Activated T-cell treated with anti-CD3 and anti-CD28 coated beads, Interleukin-2, amount 50 U/mL, for 48 hours (primary cell): ENCODE data around the gene MPP2.
"Not testable (repeated sequence)": the region's sequence is repeated elsewhere in the genome, so short reads cannot be mapped to it uniquely, and the experiment has no call there.

ENCODE experiments used
- DNase-seq, 2 experiments: peaks; one replicate each; pipeline ENCODE4 v3.0.0-alpha.2; 2020

Gene MPP2

DNA sequence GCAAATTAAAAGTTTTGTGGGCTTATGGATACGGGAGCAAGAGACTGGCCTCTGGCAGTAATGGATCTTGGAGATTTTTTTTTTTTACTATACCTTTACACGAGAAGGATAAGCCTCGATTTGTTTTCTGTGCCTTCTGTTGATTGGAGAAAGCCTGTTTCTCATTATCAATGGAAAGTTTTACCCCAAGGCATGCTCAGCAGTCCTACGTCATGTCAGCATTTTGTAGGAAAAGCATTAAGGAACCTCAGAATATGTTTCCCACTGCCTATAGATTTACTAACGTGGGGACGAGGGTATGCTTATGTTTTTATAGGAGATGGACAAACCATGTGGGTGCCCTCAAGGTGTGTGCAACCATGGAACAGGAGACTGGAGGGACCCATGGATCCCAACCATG is 33.5 kb downstream of the MPP2 start:
- DNase-seq, result no peak

DNA sequence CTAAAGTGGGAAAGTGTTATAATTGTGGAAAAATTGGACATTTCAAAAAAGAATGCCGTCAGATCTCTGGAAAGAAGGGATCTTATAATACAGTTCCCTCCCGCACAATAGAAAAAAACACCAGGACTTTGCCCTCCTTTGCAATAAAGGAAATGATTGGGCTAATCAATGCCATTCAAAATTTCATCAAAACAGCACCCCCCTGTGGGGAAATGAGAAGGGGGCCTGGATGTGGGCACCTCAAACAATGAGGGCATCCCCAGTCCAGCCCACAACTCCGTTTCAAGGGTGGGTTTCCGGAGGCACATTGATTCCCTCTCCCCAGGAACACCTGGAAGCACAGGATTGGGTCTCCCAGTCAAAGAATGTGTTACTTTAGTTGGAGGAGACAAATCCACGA is 34.2 kb downstream of the MPP2 start:
- DNase-seq, result no peak

DNA sequence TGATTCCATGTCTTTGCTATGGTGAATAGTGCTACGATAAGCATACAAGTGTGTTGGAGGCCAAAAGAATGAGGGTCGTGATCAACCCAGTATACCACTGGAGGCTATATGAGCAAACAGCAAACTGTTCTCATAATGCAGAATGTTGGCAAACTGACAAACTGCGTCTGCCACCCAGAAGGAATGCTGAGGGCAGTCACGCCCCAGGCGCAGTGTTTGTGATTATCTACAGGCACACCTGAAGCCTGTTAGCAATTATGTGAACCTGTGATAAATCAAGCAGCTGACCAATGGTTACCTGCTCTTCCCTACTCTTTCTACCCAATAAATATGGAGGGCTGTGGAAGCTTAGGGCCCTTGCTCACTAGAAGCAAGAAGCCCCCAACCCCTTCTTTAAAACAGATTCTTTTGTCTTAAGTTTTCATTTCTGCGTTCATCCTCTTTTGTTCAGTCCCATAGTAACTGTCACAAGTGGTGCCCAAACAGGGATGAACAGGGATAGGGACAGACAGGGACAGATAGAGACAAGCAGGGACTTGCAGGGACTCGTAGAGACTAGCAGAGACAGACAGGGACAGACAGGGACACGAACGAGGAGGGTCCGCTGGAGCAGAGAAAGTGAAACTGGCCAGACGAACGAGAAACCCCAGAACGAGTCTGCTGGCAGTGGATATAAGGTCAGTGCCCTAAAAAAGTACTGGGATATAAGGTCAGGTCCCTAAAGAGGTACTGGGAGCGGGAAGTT is 35.2 kb downstream of the MPP2 start:
- no peak for DNase-seq

DNA sequence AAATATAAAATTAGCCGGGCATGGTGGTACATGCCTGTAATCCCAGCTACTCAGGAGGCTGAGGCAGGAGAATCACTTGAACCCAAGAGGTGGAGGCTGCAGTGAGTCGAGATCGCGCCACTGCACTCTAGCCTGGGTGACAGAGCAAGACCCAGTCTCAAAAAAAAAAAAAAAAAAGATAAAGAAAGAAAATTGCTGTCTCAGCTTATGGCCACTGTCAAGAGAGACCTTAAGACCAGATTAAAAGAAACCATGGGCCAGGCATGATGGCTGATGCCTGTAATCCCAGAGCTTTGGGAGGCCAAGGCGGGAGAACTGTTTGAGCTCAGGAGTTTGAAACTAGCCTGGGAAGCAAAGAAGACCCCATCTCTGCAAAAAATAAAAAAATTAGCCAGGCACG is 38.3 kb downstream of the MPP2 start:
- DNase-seq, result not testable (repeated sequence)

DNA sequence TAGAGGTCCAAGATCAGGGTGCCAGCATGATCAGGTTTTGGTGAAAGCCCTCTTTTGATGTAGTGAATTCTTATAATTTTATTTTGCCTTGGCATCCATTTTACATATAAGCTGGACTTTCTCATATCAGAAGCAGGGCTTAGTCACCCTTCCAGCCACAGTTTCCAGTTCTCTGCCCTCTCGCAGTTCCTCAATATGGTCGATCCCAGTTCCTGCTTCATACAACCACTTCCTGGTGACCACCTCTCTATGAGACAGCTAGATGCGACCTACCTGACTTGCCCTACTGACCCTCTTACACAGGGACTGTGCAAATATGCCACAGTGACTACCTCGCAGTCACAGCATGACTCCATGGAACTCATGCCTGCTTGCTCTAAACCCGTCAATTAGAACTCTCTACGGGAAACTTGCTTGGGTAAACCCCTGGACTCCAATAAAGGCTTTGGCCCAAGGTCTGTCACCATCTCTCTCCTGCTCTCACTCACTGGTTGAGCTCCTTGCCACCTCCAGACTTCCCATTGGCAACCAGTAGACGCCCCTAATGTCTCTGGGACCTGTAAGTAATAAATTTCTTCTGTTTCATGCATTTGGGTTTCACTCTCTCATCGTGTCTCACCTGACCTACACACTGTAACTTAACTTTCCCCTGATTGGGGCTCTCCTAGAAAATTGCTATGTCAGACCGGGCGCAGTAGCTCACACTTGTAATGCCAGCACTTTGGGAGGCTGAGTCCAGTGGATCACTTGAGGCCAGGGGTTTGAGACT is 38.9 kb downstream of the MPP2 start:
- DNase-seq, result no peak

DNA sequence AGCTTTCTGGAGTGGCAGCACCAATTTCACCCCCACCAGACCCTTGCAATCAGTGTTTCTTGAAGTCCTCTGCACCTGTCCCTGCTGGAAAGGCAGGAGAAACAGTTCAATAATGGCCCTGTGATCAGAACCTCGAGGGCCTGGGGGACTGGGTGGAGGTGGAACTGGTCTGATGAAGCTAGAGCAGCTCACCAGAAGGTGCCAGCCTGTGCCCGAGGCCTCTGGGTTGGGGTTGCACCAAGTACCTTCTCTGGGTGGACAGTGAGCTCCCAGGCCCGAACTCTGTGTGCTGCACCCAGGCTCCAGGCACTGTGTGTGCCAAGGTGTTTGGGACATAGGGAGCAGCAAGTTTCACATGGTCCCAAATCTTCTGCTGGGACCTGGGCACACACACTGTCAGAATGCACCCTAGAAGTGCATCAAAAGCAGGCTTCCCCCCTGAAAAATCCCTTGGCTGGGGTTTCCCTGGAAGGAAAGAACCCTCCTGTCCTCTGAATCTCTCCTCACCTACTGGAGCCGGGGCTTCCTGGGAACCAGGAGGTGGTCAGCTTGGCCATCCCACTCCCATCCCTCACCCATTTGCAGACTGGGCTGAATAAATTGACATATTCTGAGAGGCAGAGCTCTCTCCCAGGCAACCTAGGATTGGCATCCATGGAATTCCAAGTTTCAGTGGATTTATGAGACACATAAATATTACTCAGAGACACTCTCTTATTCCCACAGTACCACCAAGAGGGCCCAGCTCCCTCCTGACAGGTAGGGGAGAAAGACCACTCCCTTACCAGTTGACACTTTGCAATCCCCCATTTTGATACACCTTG is 43.0 kb downstream of the MPP2 start:
- no peak for DNase-seq

DNA sequence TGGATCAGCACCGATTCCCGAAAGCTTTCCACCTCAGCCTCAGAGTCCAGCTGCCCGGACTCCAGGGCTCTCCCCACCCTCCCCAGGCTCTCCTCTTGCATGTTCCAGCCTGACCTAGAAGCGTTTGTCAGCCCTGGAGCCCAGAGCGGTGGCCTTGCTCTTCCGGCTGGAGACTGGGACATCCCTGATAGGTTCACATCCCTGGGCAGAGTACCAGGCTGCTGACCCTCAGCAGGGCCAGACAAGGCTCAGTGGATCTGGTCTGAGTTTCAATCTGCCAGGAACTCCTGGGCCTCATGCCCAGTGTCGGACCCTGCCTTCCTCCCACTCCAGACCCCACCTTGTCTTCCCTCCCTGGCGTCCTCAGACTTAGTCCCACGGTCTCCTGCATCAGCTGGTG is 45.4 kb downstream of the MPP2 start:
- no peak for DNase-seq

DNA sequence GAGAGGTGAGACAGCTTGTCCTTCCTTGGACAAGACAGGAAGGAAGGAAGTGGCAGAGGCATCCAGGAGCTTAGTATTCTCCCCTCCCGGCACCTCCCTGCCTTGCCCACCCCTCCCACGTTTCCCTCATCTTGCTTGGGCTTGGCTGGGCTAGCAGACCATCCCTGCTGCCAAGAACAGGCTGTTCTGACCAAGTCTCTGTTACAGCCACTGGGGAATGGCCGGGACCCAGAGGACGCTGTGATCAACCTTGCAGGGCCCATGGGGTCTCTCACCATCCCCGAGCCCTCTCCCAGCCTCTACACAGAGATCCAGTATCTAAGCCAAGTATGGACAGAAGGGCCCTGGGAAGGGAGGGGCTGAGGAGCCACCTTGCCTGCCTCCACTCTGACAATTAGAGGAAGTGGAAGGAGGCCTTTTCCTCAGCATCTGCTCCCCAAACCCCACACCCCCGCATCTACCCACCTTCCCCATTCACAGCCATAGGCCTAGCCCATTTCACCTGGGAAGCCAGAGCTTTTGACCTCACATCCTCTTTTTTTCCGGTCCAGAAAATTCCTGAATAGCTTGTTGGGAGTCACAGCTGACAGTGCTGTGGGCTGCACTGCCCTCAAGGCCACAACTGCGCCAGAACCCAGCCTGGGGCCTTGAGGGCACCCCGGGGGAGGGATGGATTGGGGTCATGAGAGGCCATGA is 46.3 kb downstream of the MPP2 start:
- no peak for DNase-seq

DNA sequence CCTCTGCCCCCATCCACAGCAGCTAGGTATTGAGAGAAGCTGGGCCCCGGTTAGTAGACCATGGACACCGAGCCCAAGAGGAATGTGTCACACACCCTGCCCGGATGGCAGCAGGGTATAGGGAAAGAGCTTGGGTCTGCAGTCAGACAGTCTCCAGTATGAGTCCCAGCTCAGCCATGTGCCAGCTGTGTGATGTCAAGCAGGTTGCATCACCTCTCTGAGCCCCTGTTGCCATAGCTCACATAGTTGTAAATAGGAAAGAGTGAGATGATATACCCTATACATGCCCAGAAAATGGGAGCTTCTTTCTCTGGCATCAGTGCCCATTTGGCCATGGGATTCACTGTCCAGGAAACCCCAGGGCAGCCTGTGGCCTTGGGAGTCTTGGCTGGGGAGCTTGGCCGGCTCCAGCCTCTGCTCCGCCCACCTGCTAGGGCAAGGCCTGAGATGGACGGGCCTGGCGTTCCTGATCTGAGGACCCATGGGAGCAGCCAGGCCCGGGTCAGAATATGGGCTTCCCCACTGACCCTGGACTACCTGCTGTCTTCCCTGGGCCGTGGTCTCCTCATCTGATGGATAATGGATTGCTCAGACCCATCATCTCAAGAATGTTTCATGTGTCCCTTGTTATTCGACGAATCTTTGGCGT is 47.1 kb downstream of the MPP2 start:
- DNase-seq, result no peak

DNA sequence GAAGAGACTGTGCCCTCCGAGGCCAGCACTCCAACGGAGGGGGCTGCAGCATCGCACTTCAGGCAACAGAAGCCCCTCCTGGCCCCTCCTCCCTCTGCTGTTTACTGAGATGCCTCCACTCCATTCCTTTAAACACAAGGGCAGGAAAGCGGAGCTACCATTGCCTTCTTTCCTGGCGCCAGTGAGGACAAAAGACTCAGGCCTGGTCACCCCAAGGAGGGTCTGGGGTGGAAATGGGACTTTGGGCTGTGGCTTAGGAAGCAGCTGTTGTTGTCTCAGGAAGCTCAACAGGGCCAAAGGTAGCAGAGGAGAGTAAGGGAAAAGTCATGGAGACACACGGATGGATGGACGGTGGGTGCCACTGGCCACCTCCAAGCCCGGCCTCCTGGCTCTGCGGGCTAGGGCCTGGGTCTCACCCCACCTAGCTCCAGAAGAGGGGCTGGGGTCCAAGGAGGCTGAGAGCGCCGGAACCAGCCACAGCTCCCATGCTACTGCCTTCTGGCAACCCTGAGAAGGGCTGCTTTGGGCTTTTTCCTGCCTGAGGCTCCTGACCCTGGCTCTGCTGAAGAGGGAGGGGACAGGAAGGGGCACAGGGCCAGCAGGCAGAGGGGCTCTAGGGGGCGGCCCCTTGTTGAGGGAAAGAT is 49.3 kb downstream of the MPP2 start:
- no peak for DNase-seq

DNA sequence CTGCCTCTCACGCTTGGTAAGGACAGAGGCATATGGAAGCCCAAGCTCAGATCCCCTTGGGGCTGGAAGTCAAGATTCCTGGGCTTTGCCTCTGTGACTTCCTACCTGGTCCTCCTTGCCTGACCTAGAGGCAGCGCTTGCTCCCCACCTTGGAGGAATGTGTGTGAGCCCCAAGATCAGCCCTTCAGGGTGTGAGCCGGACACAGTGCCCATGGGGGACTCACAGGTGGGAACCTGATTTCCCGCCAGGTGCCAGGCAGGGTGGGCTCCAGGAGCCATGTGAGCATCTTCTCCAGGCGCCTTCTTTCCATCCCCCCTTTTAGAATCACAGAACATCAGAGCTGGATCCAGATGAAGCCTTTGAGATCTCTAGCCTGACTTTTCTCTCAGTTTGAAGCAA is 50.2 kb downstream of the MPP2 start:
- DNase-seq, result no peak

DNA sequence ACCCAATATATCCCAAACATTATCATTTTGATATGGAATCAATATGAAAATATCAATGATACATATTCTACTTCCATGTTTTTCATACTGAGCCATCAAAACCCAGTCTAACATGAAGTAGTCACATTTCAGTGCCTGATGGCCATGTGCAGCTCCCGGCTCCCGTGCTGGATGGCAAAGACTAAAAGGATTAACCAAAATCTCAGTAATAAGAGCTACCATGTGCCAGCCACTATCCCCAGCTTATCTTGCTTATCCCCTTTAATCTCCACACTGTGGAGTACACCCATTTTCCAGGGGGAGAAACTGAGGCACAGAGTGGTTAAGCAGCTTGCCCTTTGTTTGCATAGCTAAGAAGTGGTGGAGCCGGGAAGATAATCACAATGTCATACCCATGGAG is 51.2 kb downstream of the MPP2 start:
- no peak for DNase-seq

DNA sequence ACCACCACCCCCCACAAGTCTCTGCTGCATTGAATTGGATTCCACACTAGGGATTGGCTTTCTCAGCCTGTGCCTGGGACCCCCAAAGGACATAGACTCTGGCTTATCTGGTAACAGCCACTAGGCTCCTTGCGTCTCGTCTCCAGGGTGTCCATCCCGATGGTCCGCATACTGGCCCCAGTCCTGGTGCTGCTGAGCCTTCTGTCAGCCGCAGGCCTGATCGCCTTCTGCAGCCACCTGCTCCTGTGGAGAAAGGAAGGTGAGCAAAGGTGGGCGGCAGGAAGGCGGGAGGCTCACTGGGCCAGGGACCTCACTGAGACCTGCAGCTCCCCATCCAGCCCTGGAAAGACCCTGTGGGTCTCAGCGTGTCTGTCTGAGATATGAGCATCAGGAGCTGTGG is 52.3 kb downstream of the MPP2 start:
- no peak for DNase-seq

DNA sequence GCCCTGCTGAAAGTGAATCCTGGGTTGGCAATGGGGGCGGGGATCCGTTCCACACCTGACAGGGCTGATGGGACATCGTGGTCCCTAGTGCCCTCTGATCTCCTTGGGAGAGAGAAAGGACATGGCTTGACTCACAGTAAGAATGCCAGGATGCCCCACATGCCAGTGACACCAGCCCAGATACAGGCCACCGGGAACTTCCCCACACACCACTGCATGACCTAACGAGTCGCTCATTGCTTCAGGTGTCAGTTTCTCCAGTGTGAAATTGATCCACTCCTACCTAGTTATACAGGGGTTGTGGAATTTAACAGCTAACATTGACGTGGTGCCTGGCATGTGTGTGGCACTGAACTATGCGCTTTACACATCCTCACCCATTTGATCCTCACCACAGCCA is 52.8 kb downstream of the MPP2 start:
- no peak for DNase-seq

DNA sequence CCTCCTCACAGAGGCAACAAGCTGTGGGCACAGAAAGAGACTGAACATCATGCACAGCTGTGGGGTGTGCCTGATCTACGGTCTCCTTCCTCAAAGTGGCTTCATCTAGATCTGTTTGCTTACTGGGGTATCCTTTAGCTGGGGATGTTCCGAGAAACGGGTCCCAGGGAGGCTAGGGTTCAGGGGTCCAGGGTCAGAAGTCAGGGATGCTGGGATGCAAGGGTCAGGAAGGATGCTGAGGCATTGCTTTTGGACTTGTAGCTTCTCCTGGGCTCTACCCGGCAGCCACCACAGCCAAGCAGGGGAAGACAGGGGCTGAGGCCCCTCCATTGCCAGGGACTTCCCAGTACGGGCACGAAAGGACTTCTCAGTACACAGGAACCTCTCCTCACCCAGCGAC is 53.8 kb downstream of the MPP2 start:
- no peak for DNase-seq

DNA sequence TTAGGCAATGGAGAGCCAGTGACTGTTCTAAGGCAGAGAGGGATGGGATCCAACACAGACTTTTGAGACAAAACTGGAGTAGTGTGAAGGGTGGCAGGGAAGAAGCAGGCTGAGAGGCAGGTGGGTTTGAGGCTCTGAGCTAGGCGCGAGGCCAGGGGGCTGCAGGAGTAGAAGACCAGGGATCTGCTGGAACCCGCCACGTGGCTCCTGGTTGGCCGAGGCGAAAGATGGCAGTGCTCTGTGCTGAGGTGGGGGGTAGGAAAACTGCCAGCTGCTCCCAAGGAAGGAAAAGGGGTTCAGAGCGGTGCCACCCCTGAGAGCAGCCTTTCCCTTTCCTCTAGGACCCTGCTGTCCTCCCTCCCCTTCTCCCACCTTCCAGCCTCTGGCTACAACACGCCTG is 54.8 kb downstream of the MPP2 start:
- no peak for DNase-seq

DNA sequence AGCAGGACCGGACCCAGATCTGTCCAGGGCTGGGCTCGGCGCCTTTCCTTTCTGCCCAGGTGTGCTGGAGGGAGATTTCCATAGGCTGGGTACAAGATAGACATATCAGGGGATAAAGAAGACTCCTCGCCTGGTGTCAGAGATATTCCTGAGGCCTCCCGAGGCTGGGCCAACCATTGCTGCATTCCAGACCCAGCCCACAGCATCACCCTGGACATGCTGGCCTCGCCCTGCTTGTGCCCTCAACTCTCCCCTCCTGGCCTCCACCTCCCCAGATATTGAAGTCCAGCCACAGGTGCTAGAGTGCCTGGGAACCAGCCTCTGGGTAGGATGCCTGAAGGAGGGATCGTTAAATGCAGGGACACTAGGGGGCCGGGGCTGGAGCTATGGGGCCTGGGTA is 58.2 kb downstream of the MPP2 start:
- no peak for DNase-seq

DNA sequence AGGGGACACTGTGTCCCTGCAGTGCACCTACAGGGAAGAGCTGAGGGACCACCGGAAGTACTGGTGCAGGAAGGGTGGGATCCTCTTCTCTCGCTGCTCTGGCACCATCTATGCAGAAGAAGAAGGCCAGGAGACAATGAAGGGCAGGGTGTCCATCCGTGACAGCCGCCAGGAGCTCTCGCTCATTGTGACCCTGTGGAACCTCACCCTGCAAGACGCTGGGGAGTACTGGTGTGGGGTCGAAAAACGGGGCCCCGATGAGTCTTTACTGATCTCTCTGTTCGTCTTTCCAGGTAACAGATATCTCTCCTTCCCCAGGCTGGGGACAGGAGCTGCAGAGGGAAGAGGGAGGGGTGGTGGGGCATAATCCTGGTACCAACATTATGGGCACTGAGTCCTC is 58.7 kb downstream of the MPP2 start:
- no peak for DNase-seq

DNA sequence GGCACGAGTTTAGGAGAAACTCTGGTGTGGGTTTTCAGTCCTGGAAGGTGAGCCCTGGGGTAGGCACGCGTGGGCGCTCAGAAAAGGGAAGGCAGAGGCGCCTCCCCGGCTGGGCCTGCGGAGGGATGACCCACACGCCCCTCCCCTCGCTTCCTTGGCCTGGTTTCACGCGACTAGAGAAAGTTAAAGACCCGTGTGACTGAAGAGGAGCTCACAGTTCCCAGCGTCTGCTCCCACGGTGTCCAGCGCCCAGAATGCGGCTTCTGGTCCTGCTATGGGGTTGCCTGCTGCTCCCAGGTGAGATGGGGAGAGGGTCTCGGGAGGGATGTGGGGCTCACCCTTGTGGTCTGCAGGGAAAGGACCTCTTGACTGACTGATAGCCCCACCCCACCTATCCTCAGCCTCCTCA is 60.4 kb downstream of the MPP2 start, which contains the start of gene CD300LG:
Gene CD300LG (plus strand): TSS at position 214 of the 409 bp plus-strand sequence. CDS start 41 bp downstream, at position 255.
- no peak for DNase-seq

DNA sequence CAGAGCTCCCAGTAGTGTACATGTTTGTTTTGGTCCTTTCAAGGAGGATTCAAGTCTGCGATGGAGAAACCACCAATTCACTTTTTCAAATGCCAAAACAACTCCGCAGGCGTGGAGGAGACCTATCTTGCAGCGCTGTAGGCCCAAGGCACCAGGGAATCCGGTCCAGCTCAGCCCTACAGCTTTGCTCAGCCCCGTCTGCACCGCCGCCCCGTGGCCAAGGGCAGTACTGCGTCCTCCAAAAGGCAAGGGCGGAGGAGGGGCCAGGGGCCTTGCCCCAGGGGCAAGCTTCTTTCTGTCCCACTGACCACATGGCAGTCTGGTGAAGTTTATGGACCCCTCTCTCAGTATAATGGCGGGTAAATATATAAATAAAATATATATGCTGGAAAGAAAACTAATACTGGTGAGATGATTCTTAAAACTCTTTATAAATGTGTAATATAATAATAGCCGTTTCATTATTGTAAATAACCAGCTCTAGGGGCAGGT is 61.1 kb downstream of the MPP2 start:
- peak; percentile 90 to 92 for DNase-seq

DNA sequence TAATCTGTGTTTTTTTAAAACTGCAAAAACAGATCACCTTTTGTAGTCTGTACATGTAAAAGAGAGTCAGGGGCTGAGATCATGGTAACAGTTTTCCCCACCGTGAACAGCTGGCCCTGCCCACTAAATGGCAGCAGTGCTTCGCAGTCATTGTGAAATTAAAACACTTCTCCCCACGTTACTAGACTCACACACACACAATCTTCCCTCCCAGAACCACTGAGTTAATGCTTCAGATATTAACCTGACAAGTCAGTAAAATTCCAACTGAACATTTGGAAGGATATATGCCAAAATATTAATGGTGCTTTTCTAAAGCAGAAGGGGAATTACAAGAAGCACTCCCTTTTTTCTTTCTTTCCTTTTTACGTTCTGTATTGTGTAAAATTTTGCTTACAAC is 61.6 kb downstream of the MPP2 start:
- DNase-seq, result no peak

DNA sequence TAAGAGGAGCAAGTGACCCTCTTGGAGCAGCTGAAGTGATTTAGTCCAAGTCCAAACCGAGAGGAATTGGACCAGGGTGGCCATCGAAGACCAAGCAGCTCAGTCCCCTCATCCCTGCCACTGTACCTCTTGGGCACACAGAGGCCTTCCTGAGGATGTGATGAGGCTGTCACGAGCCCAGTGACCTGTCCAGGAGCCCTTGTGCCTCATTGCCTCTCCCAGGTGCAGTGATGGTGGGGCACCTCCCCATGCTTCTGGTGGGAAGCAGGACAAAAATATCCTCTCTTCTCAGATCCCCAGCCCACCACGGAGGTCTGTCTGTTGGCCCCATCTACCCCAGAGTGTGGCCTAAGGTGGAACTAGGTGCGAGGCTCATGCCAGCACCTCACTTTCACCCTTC is 63.1 kb downstream of the MPP2 start:
- no peak for DNase-seq
